K562 treated with DMSO at 1 percent for 24 hours (cell line): ENCODE measurements around the gene ST3GAL3. TPM values are rescaled to one million over a fixed set of nuclear protein-coding genes. Genes with fewer than 3 reads are reported as not detected.

ENCODE experiments used
- total RNA-seq: library from RNA; unstranded; fragments of 300-600 nt; gene quantifications from 2 replicates; pipeline ENCODE4 v1.2.3, GENCODE V29; 2022; ENCODE audit warnings: low read depth; ENCODE audit not compliant: insufficient read depth

Gene ST3GAL3, protein sequence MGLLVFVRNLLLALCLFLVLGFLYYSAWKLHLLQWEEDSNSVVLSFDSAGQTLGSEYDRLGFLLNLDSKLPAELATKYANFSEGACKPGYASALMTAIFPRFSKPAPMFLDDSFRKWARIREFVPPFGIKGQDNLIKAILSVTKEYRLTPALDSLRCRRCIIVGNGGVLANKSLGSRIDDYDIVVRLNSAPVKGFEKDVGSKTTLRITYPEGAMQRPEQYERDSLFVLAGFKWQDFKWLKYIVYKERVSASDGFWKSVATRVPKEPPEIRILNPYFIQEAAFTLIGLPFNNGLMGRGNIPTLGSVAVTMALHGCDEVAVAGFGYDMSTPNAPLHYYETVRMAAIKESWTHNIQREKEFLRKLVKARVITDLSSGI
- 26.7 and 29.1 TPM in 2 replicates for total RNA-seq

DNA sequence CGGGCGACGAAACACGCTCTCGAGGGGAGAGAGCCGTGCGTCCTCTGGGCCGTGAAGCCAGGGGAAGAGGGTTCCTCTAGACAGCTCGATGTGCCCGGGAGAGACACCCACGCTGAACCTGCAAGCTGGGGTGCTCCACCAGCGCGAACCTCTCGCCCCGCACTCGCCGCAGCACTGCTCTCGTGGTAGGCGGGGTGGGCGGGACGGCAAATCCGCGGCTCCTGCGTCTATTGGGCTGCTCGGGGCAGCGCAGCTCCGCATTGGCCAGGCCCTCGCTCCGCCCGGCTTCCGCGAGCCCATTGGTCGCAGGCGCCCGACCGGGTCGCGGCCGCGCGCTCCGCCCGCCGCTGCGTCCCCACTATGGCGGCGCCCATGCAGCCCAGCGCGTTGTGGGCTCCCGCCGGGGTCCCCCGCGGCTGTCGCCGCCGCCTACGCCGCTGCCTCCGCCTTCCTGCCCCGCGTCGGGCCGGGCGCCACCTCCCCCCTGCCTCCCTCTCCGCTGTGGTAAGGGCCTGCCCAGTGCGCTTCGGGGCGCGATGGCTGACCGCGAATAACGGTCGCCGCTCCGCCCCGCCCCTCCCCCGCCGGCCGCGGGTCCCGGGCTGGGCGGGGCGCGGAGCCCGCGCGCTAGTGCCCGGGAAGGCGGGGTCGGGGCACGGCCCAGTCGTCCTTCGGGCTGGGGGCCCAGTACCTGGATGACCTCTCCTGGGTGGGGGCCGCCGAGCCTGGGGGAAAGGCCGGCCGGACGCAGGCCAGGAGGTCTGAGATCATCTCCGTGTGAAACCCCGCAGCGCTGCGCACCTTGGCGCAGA is at the start of gene ST3GAL3:
Gene ST3GAL3 (plus strand): TSS at position 347 of the 812 bp plus-strand sequence. CDS start 28,727 bp downstream, outside the sequence.

GRCh38 chr1:43933386-43934100 is 226.2 kb downstream of the ST3GAL3 start, which contains the start of gene ARTN:
ARTN (plus strand) TSS chr1:43933801; CDS start chr1:43935657, 1,856 bp downstream.

DNA sequence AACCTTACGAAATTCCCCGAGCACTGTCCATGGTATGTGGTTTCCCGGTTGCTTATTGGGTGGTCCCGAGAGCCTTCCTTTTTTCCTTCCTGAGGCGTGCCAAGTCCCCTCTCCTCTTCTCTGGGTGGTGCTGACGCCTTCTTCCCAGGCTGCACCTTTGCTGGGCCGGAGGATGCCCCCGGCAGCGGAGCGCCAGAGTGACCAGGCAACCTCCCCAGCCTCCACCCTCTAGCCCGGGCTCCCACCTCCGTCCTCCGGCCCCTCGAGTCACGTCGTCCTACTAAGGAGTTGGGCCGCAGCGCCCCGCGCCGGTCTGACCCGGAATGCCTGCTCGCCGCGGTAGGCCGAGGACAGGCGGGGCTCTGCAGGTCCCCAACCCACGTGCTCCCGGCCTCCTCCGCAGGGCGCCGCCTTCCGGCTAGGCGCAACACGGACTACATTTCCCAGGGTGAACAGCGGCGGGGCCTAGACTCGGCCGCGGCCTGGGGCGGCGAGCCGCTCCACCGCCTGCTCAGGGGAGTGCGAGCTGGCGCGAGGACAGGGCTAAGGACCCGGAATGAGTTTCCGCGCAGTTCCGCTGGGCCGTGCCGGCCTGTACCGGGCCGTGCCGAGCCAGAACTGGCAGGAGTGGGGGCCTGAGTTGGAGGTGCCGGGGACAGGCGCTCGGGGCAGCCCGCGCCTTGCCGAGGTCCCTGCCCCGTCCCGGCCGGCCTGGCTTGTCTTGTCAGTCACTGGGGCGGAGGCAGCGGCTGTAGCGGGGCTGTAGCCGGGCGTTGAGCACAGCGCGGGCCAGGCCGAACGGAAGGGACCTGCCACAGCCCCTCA is 239.1 kb downstream of the ST3GAL3 start, which contains the start of gene IPO13:
Gene IPO13 (plus strand): TSS at position 715 of the 825 bp plus-strand sequence. CDS start 651 bp downstream, outside the sequence.

DNA sequence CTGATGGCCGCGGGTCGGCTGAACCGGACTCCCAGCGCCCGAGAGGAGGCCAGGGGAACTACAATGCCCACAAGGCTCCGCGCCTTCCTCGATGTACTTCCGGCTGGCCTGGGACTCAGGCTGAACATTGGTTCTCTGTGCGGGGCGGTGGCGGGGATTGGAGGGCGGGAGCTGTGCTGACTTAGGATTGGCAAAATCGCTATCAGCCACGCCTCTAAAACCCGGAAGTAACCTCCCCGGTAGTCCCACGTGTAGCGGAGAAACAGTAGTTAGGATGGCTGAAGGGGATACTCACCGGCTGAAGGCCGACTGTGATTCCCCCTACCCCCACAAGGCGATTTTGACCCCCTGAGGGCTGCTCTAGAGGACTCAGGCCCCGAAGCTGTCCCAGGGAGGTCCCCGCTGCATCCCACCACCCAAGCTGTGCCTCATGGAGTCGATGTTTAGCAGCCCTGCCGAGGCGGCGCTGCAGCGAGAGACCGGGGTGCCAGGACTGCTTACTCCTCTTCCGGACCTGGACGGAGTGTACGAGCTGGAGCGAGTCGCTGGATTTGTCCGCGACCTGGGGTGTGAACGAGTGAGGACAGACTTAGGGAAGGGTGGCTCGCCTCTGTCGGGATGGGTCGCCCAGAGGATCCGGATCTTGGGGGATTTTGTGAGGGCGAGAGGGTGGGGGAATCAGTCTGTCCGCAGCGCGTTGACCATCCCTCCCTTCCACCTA is 262.6 kb downstream of the ST3GAL3 start, which contains the start of gene DPH2:
Gene DPH2 (plus strand): TSS at position 265 of the 721 bp plus-strand sequence. CDS start 166 bp downstream, at position 431.

DNA sequence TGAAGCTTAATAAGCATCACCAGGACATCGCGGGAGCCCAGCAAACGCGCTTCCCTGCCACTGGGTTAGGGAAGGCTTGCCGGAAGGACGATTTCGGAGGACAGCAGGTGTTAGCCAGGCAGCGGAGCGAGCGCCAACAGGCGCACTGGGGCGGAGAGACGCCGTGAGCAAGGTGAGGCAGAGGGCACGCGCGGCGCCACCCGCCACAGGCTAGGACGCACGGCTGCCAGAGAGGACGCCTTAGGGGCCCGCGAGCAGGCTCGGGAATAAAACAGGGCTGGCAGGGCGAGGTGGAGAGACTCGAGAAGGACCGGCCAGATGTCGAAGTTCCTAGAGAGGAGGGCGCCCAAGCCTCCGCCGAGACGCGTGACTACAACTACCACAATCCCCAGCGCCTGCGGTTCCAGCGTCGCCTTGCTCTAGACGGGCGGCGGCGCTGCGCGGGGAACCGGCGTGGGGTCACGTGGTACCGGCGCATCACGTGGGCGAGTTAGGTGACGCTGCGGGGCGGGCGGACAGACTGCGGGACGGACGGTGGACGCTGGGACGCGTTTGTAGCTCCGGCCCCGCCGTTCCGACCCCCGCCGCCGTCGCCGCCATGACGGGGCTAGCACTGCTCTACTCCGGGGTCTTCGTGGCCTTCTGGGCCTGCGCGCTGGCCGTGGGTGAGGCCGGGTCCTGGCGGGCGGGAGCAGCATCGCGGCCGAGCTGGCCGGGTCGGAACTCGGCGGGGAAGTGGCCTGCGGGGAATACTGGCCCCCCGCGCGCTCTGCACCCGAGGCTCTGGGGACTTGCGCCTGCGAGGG is 267.3 kb downstream of the ST3GAL3 start, which contains the start of gene ATP6V0B:
Gene ATP6V0B (plus strand): TSS at position 518 of the 806 bp plus-strand sequence. CDS start 81 bp downstream, at position 599.

DNA sequence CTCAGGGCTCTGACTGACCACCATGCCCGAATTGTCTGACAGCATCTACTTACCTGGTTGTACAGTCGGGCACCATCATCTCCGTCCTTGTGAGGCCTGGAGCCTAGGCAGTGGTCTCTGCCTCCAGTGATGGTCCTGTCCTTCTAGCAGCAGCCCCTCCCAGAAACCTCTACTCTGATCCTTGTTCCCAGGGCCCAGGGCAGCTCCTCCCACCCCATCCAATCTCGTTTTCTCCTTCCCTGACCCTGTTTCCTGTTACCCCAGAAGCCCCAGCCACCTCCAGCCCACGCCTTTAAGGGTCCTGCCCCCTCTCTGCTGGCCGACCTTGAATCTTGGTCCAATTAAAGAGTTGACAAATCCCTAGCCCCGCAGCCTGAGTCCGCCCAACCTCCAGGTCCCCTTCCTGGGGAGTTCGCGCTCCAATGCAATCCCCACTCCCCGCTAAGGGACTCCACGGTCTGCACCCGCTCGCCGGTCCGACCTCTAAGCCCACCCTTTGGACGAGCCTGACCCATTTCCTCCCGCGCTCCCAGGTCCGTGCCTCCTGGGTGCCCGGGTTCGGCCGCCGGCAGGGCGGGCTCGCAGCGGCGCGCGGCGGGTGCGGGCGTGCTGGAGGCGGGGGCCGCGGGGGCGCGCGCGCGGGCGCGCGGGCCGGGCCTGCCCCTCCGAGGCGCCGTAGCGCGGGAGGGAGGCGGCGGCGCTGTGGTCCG is 271.4 kb downstream of the ST3GAL3 start, which contains the start of gene B4GALT2:
Gene B4GALT2 (plus strand): TSS at position 660 of the 710 bp plus-strand sequence. CDS start 1,951 bp downstream, outside the sequence.

Other genes with a start within 250 kb of the ST3GAL3 start
- gene PTPRF, start 176.7 kb upstream of the ST3GAL3 start, total RNA-seq = 2.9 and 3.3 TPM in 2 replicates
- 49.1 and 52.8 TPM in 2 replicates for gene KDM4A, start 57.4 kb upstream of the ST3GAL3 start, total RNA-seq
- 2.2 and 3.5 TPM in 2 replicates for gene ARTN, start 226.3 kb downstream of the ST3GAL3 start, total RNA-seq
- gene IPO13, start 239.4 kb downstream of the ST3GAL3 start, total RNA-seq = 37.5 and 49.1 TPM in 2 replicates